Measurements from ENCODE around the gene ME2.
"Not testable (repeated sequence)": the region's sequence is repeated elsewhere in the genome, so short reads cannot be mapped to it uniquely, and the experiment has no call there.

ME2 gene

DNA sequence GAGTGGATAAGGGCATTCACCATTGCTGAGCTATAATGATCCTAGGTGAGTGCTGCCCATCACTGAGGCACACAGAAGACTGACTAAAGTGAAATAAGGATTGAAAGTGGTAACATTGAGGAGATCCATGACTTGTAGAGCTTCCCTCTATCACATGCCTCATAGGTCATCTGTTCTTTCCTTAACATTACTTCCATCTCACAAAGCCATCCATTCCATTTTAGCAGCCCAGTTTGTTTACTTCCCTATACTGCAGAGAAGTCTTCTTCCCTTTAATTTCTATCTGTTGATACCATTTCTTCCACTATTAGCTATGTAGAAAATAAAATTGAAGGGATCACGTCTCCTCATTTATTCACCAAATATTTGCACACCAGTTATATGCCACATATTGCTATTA, 32.1 kb downstream of the ME2 start:
- DNase-seq (ENCODE audit: insufficient read length, low spot score) (no peak), FAIRE-seq (no peak)

DNA sequence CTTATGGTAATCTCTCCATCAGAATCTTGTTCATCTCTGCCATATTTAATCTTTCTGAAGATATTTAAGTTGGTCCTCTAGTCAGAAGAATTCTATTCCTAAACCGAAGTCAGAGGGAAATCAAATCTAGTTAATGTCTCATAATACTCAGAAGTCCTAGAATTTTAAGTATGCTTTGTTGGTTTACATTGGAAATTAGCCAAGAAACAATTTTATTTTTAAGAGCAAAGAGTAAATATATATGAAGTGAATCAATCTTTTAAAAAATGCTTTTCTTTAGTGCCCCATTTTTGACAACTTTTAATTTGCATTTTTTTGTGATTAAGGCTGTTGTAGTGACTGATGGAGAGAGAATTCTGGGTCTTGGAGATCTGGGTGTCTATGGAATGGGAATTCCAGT, 38.1 kb downstream of the ME2 start:
- FAIRE-seq (peak; percentile 4), DNase-seq (ENCODE audit: insufficient read length, low spot score) (no peak)

DNA sequence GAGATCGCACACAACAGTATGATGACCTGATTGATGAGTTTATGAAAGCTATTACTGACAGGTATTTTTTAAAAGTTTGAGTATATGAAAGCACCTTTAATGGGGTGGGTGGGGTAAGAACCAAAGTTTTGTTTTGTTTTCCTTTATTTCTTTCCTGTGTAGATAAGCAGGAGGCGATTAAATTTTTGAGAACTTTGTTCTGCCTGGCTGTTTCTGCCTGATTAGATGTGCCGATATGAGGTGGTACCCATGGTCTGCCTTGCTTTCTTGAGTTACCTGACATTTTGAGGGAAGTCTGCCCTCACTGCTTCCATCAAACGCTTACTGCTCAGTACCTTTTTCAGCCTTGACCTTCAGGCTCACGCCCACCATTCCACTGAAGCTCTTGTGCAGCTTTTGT, 39.2 kb downstream of the ME2 start:
- FAIRE-seq (no peak), DNase-seq (ENCODE audit: insufficient read length, low spot score) (no peak)

DNA sequence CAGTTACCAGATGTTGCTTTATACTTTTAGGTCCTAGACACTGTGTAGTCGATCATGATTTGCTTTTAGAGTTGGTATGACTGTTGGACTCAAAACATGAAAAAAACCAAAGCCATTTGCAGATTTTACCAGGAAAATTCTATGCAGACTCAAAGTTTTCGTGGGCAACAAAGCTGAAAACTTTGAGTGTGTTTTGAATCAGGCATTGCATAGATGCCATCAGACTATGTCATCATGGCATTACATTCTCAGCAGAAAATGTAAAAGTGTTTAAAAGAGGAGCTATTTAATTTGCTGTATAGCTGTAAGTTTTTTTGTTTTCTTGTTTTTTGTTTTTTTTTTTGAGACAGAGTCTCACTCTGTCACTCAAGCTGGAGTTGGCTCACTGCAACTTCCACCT, 45.5 kb downstream of the ME2 start:
- FAIRE-seq (no peak), DNase-seq (ENCODE audit: insufficient read length, low spot score) (no peak)

DNA sequence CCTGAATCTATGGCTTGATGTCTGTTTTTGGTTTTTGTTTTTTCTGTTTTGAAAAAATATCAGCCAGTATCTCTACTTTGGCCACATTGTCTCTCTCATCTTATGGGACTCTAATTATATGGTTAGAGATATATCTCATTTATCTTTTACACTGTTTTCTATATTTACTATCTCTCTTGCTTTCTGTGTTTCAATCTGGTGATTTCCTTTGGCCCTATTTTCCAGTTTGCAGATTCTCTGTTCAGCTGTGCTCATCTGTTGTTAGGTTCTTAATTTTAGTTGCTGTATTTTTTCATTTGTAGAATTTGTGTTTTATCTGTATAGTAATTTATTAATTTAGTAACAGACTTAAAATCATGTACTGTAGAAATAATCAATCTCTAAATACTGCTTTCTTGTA, 47.6 kb downstream of the ME2 start:
- DNase-seq (ENCODE audit: insufficient read length, low spot score): no peak
- no peak for FAIRE-seq

DNA sequence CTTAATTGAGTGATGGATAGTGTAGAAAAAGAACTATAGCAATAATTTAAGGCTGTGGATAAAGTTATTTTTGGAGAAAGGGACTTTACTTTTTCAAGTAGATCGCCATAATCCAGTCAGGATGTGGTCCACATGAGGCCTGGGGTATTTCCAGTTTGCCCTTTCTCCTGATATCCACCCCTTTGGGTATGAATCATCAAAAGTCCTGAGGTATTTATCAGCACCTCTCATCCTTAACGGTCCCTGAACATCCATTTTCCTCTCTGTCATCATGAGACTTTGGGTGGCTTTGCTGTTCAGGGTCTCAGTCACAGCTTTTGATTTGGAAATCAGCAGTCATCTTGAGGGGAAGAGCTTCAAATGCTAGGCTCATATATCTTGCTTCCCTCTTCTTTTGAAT, 49.6 kb downstream of the ME2 start:
- FAIRE-seq (peak; percentile 18), DNase-seq (ENCODE audit: insufficient read length, low spot score) (no peak)

DNA sequence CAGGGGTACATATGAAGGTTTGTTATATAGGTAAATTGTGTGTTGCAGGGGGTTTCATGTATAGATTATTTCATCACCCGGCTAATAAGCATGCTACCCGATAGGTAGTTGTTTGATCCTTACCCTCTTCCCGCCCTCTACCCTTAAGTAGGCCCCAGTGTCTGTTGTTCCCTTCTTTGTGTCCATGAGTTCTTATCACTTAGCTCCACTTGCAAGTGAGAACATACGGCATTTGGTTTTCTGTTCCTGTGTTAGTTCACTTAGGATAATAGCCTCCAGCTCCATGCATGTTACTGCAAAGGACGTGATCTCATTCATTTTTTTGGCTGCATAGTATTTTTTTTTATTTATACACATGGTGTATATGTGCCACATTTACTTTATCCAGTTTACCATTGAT, 54.8 kb downstream of the ME2 start:
- DNase-seq (ENCODE audit: insufficient read length, low spot score) (no peak), FAIRE-seq (no peak)

DNA sequence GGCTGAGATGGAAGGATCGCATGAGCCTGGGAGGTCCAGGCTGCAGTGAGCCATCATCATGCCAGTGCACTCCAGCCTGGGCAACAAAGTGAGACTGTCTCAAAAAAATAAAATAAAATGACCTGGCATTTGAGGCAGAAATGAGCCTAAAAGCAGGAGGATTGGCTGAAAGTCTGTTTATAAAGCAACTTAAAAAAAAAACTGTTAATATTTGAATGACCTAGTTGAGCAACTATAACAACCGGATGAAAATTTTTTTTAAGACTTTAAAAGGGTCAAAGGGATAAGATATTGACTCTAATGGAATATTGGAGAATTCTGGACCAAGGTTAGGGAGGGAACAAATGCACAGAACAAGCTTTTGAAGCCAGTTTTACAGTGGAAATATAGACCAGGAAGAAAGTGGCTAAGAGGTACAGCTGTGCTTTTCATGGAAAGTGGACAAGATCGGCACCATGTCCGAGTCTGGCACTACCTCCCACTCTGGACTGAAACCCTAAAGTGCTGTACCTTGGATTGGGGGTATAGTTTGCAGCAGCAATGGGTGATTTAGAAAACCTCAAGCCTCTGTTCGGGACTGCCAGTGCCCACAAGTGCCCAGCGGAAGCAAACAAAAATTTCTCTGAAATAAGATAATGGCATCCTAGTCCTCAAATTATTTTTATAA, 55.8 kb downstream of the ME2 start:
- DNase-seq (ENCODE audit: insufficient read length, low spot score) (no peak), FAIRE-seq (no peak)

DNA sequence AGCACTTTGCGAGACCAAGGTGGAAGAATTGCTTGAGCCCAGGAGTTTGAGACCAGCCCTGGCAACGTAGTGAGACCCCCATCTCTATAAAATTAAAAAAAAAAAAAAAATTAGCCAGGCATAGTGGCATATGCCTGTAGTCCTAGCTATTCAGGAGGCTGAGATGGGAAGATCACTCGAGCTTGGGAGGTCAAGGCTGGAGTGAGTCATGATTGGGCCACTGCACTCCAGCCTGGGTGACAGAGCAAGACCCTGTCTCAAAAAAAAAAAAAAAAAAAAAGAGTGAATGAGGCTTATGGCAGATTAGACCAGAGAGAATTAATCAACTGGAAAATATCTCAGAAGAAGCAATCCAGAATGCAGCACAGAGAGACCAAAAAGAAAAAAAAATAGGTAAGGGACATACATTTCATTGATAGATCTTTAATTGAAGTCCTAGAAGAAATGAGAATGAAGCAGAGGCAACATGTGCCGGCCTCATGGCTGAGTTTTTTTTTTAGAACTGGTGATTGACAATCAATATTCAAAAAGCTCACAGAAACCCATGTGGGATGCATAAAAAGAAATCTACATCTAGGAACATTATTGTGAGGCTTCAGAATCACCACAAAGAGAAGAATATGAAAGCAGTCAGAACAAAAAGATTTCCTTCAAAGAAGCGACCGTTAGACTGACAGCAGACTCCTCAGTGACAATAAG, 56.7 kb downstream of the ME2 start:
- no peak for DNase-seq (ENCODE audit: insufficient read length, low spot score)
- FAIRE-seq: no peak

DNA sequence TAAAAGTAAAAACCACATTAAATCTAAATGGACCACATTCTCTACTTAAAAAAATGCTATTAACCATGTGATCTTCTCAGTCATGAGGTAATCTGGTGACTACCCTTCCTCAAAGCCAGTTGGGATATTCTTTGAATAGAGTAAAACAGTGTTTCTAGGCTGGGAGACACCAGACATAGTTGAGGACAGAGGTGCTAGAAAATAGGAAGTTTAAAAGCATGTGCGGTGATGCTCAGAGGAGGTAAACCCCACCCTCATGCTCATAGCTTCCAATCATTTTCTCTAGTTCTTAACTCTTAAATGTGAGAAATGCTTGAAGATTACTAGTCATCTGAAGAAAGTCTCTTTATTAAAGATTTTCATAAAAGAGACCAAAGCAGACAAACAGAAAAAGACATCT, 58.3 kb downstream of the ME2 start:
- DNase-seq (ENCODE audit: insufficient read length, low spot score) (no peak), FAIRE-seq (no peak)

DNA sequence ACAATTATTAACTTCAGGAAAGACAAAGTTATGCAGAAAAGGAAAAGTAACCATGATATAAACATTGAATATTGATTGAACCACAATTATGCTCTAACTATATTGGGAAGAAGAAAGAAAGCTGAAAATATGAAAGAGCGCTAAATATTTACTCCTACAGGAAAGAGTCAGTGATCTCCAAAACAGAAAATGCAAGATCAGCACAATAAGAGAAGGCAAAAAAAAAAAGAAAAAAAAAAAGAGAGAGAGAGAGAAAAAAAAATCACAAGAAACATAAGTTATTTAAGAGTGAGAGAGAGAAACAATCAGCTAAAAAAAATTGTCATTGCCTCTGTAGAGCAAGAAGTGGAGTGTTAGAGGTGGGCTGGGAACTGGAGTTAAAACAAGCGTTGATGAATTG, 60.0 kb downstream of the ME2 start:
- DNase-seq (ENCODE audit: insufficient read length, low spot score) (no peak), FAIRE-seq (no peak)

DNA sequence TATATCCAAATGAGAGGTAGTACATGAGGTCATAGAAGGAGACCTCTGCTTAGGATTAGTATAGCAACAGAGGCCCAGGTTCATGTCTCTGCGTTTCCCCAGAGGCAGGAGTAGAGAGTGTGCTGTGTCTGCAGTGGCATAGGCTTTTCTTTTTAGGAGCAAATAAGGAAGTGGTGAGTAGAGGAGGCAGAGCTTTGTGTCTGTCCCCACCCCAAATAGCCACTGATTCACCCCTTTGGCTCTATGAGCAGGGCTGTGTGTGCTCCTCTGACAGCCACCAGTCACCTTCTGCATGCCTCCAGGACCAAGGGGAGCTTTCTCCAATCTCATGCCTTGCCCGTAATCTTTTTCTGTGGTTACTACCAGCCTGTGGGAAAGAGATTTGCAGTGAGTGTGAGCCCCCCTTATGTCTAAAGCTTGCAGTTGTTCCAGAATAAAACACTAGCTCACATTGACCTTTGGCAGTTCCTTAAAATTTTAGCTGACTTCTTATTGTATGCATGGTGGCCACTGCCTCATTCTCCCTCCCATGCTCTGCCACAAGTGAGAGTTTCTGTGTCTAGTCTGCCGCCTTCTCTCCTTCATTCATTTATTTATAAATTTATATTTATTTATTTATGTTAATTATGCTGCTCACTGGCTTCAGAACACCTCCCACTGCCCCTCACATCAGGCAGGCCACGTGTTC, 65.5 kb downstream of the ME2 start:
- no peak for FAIRE-seq
- no peak for DNase-seq (ENCODE audit: insufficient read length, low spot score)

DNA sequence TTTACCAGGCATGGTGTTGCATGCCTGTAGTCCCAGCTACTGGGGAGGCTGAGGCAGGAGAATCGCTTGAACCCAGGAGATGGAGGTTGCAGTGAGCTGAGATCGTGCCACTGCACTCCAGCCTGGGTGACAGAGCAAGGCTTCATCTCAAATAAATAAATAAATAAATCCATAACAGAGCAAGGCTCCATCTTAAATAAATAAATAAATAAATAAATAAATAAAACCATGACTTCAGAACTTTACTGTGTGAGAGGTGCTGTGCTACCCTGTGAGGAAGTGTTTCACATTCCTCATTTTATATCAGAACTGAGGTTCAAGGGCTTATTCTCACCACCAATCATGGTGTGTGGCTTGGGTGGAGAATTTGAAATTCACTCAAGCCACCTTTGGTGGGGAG, 67.0 kb downstream of the ME2 start:
- not testable (repeated sequence) for FAIRE-seq; DNase-seq (ENCODE audit: insufficient read length, low spot score)

DNA sequence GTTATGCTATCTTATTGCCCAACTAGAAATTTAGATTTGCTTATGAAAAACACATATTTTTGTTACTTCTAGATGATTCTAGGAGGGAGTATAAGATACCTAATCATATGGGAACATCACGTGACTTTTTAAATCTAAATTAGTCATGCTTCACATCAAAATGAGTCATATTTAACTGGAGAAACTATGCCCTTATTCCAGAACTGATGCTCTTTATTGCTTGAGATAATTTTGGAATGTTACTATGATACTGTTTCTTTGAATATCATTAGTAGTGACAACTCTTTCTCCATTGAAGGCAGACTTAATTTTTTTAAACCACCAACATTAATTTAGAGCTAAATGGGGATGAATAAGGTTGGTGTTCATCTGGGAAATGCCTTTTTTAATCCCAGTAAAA, 69.0 kb downstream of the ME2 start:
- FAIRE-seq (peak; percentile 31), DNase-seq (ENCODE audit: insufficient read length, low spot score) (no peak)

DNA sequence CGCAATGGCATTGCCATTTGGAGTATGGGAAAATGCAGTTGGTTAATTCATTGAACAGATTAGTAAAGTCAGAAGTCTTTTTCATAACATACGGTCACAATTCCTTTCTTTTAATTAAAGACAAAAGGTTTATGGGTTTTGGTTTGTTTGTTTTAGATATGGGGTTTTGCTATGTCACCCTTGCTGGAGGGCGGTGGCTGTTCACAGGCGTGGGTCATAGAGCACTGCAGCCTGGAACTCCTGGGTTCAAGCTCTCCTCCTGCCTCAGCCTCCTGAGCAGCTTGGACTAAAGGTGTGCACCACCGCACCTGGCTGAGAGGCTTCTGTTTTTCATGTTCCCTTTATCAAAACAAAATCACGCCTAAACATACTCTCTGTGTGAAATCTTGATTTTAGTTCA, 70.3 kb downstream of the ME2 start:
- no peak for DNase-seq (ENCODE audit: insufficient read length, low spot score)
- no peak for FAIRE-seq

DNA sequence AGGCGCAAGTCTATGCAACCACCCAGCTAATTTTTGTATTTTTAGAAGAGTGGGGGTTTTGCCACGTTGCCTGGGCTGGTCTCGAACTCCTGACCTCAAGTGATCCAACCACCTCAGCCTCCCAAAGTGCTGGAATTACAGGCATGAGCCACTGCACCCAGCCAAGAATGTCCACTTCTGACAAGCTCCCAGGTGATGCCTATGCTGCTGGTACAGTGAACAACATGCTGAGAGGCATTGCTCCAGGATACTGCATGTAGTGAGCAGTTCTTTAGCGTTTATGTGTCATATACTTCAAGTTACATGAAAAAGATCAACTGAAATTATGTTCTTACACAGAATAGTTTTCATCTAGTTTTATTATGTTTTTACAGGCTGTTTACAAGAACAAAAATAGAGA, 71.7 kb downstream of the ME2 start:
- FAIRE-seq (no peak), DNase-seq (ENCODE audit: insufficient read length, low spot score) (no peak)

DNA sequence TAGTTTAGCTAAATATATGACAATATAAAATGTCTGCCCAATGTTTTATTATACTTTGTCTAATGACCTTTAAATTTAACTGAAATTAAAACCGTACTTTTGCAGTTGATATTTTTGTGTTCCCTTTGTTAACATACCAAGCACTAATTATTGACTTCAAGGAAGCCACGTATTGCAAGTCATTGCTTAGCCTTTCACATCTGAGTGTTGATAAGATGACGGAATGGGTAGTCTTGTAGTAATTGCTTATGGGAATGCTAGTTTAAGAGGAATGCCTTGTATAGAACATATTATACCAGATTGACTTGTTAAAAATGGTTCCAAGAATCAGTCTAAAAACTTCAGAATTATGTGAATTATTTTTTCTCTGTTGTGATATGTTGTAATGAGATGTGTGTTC, 74.9 kb downstream of the ME2 start:
- FAIRE-seq (no peak), DNase-seq (ENCODE audit: insufficient read length, low spot score) (no peak)

DNA sequence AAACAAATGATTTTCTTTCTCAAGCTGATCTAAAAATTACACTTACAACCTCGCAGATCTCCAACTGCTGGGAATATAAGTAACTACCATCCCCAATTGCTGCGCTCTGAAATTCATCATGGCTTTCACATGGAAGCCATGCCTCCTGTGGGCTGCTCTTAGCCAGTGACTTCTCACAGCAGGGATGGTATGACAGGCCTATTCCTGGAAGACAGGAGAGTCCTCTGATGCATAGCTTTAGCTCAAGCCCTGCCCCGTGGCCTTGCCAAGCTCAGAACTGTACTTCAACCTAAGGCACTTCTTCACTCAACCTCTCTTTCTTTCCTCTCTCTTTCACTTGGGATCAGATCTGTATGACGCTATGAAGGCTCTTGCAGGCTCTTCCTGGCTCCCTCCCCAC, 76.3 kb downstream of the ME2 start:
- DNase-seq (ENCODE audit: insufficient read length, low spot score) (no peak), FAIRE-seq (no peak)

DNA sequence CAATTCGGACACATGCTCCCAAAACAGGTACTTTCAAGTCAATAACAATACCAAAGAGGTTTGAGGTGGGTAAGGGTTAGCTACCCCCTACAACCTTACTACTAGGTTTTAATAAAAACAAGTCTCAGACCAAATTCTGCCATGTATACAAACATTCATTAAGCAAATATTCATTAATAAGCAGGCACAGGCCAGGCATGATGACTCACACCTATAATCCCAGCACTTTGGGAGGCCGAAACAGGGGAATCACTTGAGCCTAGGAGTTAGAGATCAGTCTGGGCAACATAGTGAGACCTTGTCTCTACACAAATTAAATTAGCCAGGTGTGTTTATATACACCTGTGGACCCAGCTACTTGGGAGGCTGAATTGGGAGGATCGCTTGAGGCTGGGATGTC, 77.2 kb downstream of the ME2 start:
- FAIRE-seq (no peak), DNase-seq (ENCODE audit: insufficient read length, low spot score) (no peak)

DNA sequence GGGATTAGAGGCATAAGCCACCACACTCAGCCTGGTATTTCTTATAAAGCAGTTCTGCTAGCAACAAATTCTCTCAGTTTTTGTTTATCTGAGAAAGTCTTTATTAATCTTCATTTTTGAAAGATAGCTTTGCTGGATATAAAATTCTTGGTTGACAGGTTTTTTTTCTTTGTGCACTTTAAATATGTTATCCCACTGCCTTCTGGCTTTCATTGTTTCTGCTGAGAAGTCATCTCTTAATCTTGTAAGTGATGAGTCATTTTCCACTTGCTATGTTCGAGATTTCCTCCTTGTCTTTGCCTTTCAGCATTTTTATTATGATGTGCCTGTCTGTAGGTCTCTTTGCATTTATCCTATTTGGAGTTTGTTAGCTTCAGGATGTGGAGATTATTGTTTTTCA, 83.1 kb downstream of the ME2 start:
- no peak for DNase-seq (ENCODE audit: insufficient read length, low spot score)
- FAIRE-seq: no peak

DNA sequence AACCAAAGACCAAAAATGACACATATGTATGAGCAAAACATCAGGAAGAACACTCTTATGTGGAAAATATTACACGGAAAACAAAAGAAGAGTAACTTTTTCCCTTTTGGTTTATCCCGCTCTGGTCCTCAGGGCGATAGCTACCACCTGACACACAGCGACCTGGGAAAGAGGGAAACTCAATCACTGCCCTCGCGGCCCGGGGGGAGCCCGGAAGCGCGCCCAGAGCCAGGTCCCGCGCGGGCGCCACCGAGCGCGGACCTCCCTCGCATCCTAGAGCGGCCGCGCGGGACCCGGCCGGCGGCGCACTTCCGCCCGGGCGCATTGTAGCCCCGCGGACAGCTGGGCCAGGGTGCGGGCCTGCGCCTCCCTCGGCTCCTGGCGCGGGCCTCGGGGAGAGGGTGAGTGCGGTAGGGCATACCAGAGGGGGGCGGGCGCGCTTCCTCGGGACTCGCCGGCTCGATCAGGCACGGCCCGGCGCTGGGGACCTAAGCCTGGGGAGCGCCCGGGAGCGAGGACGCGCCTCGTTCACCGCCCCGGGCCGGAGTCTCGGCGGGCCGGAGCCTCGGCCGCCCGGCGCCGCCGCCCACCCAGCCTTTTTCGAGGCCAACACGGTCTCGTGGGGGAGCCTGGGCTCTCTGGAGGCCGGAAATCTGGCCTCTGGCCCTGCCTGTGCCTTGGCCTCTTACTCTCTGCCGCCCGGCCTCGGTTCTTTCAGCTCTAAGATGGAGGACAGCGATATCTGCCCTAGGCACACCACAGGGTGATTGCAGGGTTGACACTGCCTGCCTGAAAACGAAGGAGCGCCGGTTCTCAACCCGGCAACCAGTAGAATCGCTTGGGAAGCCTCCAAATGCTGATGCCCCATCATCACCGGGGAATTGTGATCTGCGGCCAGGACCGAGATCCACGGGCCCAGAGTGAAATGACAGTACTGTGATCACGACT, 89.1 kb downstream of the ME2 start, which contains the start of gene ELAC1:
Gene ELAC1, plus strand, starts transcription at position 327 of the 948 bp plus-strand sequence. CDS start 6,365 bp downstream, outside the sequence.
- FAIRE-seq (peak; percentile 87), DNase-seq (ENCODE audit: insufficient read length, low spot score) (peak; percentile 77)
